Chondrocyte (in vitro differentiated cells): ENCODE results near the gene SLC15A2. TPM values are rescaled to one million over a fixed set of nuclear protein-coding genes. Genes with fewer than 3 reads are reported as not detected.

Source experiments
- DNase-seq: peaks from one replicate; pipeline ENCODE4 v3.0.0; 2021; ENCODE audit warnings: mixed read lengths, low spot score
- H3K27ac Mint-ChIP-seq: one replicate; pipeline ENCODE4 v1.8.0; 2021; ENCODE audit warnings: mild to moderate bottlenecking, moderate library complexity, mixed read lengths; ENCODE audit not compliant: unreplicated experiment
- H3K27me3 Mint-ChIP-seq: 2 replicates; pipeline ENCODE4 v1.8.0; 2021; ENCODE audit warnings: low read depth, mixed read lengths
- H3K36me3 Mint-ChIP-seq: 2 replicates; pipeline ENCODE4 v1.8.0; 2021; ENCODE audit warnings: low read depth, mixed read lengths
- H3K4me1 Mint-ChIP-seq: 2 replicates; pipeline ENCODE4 v1.8.0; 2021; ENCODE audit warnings: low read depth, mild to moderate bottlenecking, mixed read lengths
- H3K4me3 Mint-ChIP-seq: one replicate; pipeline ENCODE4 v1.8.0; 2021; ENCODE audit warnings: mild to moderate bottlenecking, moderate library complexity, mixed read lengths; ENCODE audit not compliant: unreplicated experiment
- H3K9me3 Mint-ChIP-seq: 2 replicates; pipeline ENCODE4 v1.8.0; 2021; ENCODE audit warnings: low read depth, mixed read lengths
- CTCF ChIP-seq: fragments of 200-600 bp; sonication (generic); IDR thresholded peaks from 2 replicates; pipeline ENCODE4 v1.5.0; 2021; ENCODE audit warnings: antibody characterized with exemption, mild to moderate bottlenecking, moderate library complexity
- total RNA-seq: library from RNA; stranded (reverse); gene quantifications from 3 replicates; pipeline ENCODE4 v1.2.1, GENCODE V29; 2021

SLC15A2 gene
- total RNA-seq, 1 donor from 2014 or later: 1.4 TPM

- Mint-ChIP-seq H3K27me3 (no peaks in the 10 kb centered on the region), H3K4me1 (peaks cover 11% of the 10 kb centered on the region), H3K4me3 (no peak overlapping the region), H3K27ac (no peak overlapping the region), H3K9me3 (no peaks in the 10 kb centered on the region), H3K36me3 (peaks cover 1% of the 10 kb centered on the region)
- TF ChIP-seq CTCF: no peak
- DNase-seq: no peak
Measured at GRCh38 chr3:121897296-121897695, 3.1 kb downstream of the SLC15A2 start.

GRCh38 chr3:121913305-121913990 lies 19.2 kb downstream of the SLC15A2 start:
- peaks cover 2% of the 10 kb centered on the region for H3K9me3 Mint-ChIP-seq
- no peaks in the 10 kb centered on the region for H3K4me1 Mint-ChIP-seq
- DNase-seq: no peak

GRCh38 chr3:121914081-121914998 lies 20.1 kb downstream of the SLC15A2 start:
- no peak overlapping the region for H3K27ac Mint-ChIP-seq

More at GRCh38 chr3:121913305-121913990, 19.2 kb downstream of the SLC15A2 start:
- no peak overlapping the region for H3K4me3 Mint-ChIP-seq
- H3K27ac Mint-ChIP-seq: no peak overlapping the region
- H3K36me3 Mint-ChIP-seq: peaks cover 4% of the 10 kb centered on the region
- H3K27me3 Mint-ChIP-seq: no peaks in the 10 kb centered on the region
- no peak for TF ChIP-seq CTCF

GRCh38 chr3:121916189-121916588 lies 22.0 kb downstream of the SLC15A2 start:
- Mint-ChIP-seq H3K27ac (no peak overlapping the region), H3K4me1 (no peaks in the 10 kb centered on the region), H3K4me3 (no peak overlapping the region), H3K27me3 (no peaks in the 10 kb centered on the region), H3K9me3 (no peaks in the 10 kb centered on the region), H3K36me3 (peaks cover 4% of the 10 kb centered on the region)
- TF ChIP-seq CTCF: no peak
- no peak for DNase-seq

More at GRCh38 chr3:121914081-121914998, 20.1 kb downstream of the SLC15A2 start:
- H3K27me3 Mint-ChIP-seq: no peaks in the 10 kb centered on the region
- peaks cover 4% of the 10 kb centered on the region for H3K36me3 Mint-ChIP-seq
- peak overlapping the region; percentile 52 for H3K4me3 Mint-ChIP-seq
- no peaks in the 10 kb centered on the region for H3K4me1 Mint-ChIP-seq
- TF ChIP-seq CTCF: no peak
- no peak for DNase-seq
- no peaks in the 10 kb centered on the region for H3K9me3 Mint-ChIP-seq

GRCh38 chr3:121918779-121919483 lies 24.7 kb downstream of the SLC15A2 start:
- no peaks in the 10 kb centered on the region for H3K9me3 Mint-ChIP-seq
- H3K4me1 Mint-ChIP-seq: no peaks in the 10 kb centered on the region
- TF ChIP-seq CTCF: no peak
- DNase-seq: no peak
- H3K4me3 Mint-ChIP-seq: no peak overlapping the region
- no peak overlapping the region for H3K27ac Mint-ChIP-seq
- H3K27me3 Mint-ChIP-seq: no peaks in the 10 kb centered on the region
- peaks cover 4% of the 10 kb centered on the region for H3K36me3 Mint-ChIP-seq
